T-helper 2 cell treated with Interferon-gamma antibody and Interleukin-4, amounts not matched to agents 100 ng/mL and 5 ng/mL, for 36 hours (primary cell): ENCODE measurements around the gene PCTP. TPM values are rescaled to one million over a fixed set of nuclear protein-coding genes. Genes with fewer than 3 reads are reported as not detected.

Source experiments
- intact Hi-C: fragments of 100-400 bp; cut with micrococcal nuclease; formaldehyde crosslinking; loops from one replicate; pipeline ENCODE4 v1.15.1; 2023
- total RNA-seq: library from RNA; stranded (reverse); gene quantifications from 2 replicates; pipeline ENCODE4 v1.2.3, GENCODE V29; 2022

The PCTP gene
- total RNA-seq, 1 donor from 2014 or later: 7.8 TPM

GRCh38 chr17:55727275-55727674, 23.6 kb upstream of the PCTP start:
- intact Hi-C loops: no loop called here

DNA sequence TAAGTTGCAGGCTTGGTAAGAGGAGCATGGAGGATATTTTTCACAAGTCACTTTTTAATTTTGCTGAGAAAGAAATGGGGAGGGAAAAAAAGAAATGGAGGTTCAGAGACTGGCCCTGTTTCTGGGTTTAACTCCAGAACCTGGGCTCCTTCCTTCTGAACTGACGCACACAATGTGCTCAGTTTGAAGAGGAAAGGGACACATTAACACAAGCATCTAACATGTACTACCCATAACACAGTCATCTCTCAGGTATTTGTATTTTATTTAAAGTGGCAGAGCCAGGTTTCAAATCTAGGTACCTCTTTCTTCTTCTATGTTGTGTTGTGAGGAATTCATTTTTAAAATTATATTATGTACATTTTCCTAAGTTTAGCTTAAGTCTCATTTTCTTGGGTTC, 22.9 kb upstream of the PCTP start:
- intact Hi-C loops: no loop called here

DNA sequence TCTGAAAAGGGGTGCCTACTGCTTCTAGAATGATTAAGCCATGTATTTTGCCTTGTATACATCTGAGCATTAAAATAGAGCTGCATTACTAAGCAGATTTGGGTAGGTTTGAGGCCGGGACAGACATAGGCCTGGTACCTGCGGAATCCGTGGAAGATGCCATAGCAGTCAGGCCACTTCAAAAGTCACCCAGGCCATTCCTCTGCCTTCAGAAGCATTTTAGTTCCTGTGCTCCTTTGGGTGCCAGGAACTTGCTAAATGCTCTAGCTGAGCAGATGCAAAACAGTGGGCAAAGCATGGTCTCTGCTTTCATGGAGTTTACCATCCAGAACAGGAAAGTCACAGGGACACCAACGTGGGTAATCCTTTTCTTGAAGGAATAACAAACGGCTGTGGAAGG, 22.5 kb upstream of the PCTP start:
- intact Hi-C loops: no loop called here

- intact Hi-C loops: no loop called here
These were observed 22.0 kb upstream of the PCTP start for GRCh38 chr17:55728833-55729232.

GRCh38 chr17:55729484-55729883, 21.4 kb upstream of the PCTP start:
- intact Hi-C loops: no loop called here

- intact Hi-C loops: no loop called here
These were observed 20.5 kb upstream of the PCTP start for GRCh38 chr17:55730380-55730779.

GRCh38 chr17:55730808-55731207, 20.0 kb upstream of the PCTP start:
- intact Hi-C loops: no loop called here

DNA sequence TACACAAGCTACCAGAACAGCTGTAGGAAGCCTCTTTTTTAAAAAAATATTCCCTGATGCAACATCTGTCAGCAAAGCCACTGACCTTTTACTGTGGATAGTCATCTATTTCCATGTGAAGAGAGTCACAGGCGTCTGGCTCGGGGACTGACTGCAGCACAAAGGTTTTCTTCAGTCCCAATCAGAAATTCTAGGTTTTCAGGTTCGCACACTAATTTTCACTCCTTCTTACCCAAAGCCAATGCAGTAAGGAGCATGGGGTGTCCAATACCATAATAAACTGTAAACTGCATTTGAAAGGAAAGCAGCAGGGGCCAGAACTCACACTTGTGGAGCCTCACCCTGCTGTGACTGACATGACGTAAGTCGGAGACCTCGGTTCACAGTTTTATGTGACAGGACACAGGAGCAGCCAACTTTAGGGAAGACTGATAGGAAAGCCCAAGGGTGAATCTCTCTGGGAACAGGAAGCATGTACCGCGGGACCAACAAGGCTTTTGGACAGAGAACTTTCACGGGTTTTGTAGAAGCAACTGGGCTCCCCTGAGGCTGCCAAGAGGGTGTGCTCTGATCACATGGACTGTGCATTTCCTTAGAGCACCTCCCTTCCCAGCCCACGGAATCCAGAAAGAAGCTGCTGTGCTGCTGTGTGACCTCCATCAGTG, 19.1 kb upstream of the PCTP start:
- intact Hi-C loops: no loop called here

DNA sequence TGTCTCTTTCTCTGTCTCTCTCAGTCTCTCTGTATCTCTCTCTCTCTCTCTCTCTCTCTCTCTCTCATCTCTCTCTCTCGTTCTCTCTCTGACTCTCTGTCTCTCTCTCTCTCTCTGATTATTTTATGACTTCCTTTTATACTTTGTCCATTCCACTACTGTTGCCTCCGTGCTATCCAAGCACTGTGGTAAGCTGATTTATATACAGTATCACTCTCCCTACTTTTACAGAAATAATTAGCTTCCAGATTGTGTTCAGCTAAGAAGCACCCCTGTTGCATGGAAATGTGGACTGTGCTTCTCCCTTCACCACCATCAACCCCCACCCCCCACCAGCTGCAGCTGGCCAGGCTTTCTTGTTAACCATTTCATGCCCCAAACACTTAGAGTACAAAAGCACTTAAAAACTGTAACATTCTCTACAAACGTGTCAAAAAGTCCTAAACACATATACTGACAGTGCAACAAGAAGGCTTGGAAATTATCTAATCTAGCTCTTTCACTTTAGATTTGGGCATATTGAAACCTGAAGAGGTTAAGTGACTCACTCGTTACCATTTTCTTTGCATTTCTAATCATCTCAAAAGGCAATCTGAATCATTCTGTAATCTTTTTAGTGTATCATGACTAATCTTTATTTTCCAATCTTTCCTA, 16.6 kb upstream of the PCTP start:
- intact Hi-C loops: no loop called here

- intact Hi-C loops: no loop called here
These were observed 15.0 kb upstream of the PCTP start for GRCh38 chr17:55735731-55736405.

DNA sequence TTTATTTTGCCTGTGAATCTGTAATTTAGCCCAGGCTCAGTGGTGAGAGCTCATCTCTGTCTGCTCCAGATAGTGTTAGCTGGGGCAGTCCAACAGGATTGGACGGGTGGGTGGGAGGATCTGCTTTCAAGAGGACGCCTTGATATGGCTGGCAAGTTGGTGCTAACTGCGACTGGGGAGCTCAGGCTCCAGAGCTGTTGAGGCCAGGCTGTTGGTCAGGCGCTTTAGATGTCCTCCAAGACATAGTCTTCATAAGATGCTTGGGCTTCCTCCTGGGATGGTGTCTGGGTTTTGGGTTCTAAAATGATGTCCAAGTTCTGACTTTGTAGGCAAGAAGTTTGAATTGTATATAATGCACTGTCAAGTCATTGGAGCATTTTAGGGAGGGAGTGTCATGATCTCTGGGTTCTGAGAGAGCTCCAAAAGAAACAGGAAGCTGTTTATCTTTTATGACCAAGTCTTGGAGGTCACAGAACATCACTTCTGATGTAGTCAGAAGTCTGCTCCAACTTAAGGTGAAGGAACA, 12.8 kb upstream of the PCTP start:
- intact Hi-C loops: no loop called here

DNA sequence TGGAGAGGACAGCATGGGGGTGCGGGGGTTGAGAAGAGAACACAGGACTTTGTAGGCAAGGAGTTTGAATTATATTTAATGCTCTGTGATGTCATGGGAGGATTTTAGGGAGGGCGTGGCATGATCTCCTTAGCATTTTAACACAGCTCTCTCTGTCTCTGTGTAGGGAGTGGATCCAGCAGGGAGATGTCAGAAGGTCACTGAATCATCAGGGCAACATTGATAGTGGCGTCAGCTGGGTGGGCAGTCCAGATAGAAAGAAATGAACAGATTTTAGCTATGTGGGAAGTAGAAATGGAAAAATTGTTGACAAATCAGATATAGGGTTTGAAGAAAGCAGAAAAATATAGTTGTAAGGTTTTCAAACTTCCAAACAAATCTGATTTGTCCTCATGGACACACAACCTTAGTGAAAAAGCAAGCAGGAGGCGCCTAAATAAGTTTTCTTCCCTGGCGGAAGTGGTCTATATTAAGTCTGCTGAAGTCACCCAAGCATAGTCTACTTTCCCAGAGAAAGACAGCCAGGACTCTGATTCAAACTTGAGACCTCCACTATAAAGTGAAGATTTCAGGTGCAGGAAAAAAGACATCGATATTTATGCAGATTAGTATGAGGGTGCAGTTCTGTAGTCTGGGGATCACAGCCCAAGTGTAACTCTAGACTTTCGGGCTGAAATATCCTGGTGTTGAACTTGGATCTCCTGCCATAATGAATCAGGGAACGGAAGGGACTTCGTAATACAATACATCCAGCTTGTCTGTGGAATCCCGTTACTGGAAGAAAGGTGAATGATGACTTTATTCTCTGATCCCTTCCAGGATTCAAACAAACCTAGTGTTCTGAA, 10.1 kb upstream of the PCTP start:
- intact Hi-C loops: no loop called here

DNA sequence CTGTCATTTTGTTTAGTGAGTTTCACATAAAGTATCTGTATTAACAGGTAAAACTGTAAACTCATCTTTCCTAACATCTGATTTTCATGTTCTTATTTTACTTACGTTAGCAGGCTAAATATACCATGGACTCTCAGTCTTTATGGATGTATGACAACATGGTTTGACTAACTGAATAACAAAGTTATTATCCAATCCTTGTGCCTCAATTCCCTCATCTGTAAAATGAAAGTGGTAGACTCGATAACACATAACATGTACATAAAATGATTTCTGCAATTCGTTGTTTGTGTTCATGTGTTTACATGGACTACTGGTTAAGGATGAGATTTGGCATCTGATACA, 9.5 kb upstream of the PCTP start:
- intact Hi-C loops: no loop called here

DNA sequence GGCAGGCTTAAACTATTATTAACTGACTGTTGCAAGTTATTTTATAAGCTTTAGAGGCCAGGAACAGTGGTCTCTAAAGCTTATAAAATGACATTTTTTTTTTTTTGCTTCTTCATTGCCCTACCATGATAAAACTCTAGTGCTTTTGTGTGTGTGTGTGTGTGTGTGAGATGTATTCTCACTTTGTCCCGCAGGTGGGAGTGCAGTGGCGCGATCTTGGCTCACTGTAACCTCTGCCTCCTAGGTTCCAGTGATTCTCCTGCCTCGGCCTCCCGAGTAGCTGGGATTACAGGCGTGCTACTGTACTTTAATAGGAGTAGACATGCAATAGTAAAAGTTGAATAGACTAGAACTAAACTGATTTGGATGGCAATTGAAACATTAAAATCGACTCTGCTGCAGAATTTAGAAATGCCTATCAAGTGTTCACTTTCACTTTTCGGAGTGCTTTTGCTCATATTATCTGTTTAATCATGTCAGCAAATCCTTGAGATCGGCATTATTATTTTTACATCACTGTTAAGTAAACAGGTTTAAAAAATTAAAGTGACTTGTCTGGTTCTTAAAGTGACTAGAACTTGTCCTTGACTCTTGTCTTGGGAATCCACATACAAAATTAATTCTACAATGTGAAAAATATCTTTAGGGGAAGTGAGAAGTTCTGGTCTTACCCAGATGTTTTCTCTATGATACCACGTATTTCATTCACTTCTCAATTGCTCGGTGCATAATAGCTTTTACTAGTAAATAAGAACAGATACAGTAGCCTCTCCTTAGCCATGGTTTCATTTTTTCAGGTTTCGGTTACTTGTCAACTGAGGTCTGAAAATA, 8.4 kb upstream of the PCTP start:
- intact Hi-C loops: no loop called here

- intact Hi-C loops: no loop called here
These were observed 7.7 kb upstream of the PCTP start for GRCh38 chr17:55743103-55743679.

GRCh38 chr17:55745258-55745657, 5.6 kb upstream of the PCTP start:
- intact Hi-C loops: no loop called here

GRCh38 chr17:55746466-55746865, 4.4 kb upstream of the PCTP start:
- intact Hi-C loops: no loop called here

DNA sequence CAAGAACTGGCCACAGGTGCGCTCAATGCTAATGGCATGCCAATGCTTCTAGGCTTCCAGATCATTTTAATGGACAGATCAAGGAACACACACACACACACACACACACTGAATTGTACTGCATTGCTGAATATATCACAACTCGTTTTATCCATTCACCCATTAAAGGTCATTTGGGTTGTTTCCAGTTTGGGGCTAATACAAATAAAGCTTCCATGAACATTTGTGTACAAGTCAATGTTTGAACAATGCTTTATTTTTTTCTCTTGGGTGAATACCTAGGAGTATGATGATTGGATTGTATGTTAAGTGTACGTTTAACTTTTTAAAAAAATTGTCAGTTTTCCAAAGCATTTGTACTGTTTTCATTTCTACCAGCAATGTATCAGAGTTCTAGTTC, 3.6 kb upstream of the PCTP start:
- intact Hi-C loops: no loop called here

DNA sequence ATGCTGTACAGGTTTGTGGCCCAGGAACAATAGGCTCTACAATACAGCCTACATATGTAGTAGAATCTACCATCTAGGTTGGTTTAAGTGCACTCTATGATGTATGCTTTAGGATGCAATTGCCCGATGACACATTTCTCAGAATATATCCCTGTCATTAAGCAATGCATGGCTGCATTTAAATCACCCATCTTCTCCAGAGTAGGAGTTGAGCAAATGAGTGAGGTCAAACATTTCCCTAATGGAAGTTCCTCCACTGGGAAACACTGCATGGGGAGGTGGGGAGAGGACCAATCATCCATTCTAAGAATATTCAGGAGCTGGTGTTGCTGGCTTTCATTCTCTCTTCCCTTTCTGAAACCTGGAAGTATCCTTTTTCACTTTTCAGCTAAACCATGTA, 2.0 kb upstream of the PCTP start:
- intact Hi-C loops: no loop called here

DNA sequence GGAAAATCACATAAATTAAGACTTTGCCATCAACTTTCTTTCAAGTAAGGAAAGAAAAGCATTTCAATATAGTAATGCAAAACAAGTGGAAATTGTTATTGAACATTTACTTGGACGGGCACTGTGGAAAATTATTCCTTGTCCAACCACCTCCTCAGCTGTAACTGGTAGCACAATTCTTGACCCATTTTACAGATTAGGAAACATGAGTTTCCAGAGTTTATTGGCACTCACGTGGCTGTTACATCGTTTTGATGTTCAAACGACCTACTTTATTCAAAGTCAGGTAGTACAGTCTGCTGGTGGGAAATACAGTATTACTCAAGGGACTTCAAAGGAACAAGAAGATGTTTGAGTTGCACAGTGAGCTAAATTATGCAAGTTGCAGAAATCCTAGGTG, 866 bp upstream of the PCTP start:
- intact Hi-C loops: loop anchor here (5.0 to 10.0 kb wide), 2 partner anchors 325 to 783 kb away; partner anchors contain the start of genes COX11, MMD and STXBP4
